IMR-90 (cell line): Measurements from ENCODE around the gene ABCC4. TPM values are rescaled to one million over a fixed set of nuclear protein-coding genes. Genes with fewer than 3 reads are reported as not detected.

Experiments used
- ATAC-seq: fragments of 200-7000 bp; cut with Tn5 transposase; 2 replicates; pipeline ENCODE4 v1.9.1; 2020; ENCODE audit warnings: low read depth, mild to moderate bottlenecking, moderate library complexity
- BruUV-seq: library from RNA; stranded (reverse); fragments of 400-500 nt; replicated peaks from 2 replicates; lab custom pipeline; 2021; lab: Mats Ljungman, UMichigan
- CTCF ChIA-PET: fragments of 300-600 bp; formaldehyde crosslinking; extraction: SDS; loops from one replicate; lab custom pipeline; 2021; ENCODE audit warnings: antibody characterized with exemption; lab: Yijun Ruan, JAX
- POLR2A ChIA-PET: fragments of 300-600 bp; sonication (Branson Sonifier 250); formaldehyde crosslinking; loops from one replicate; lab custom pipeline; 2022; ENCODE audit warnings: antibody characterized with exemption; ENCODE audit not compliant: unreplicated experiment; lab: Charles Lee
- DNase-seq: peaks from one replicate; pipeline ENCODE4 v3.0.0; 2013
- H2AFZ ChIP-seq: replicated peaks from 2 replicates; pipeline ENCODE3; 2013; ENCODE audit warnings: low read length, mild to moderate bottlenecking; ENCODE audit not compliant: poor library complexity
- H2AK5ac ChIP-seq: 2 replicates; pipeline ENCODE4 v1.6.1; 2013; ENCODE audit warnings: low read depth, low read length, inconsistent platforms
- H2AK9ac ChIP-seq: replicated peaks from 2 replicates; pipeline ENCODE3; 2013; ENCODE audit warnings: mild to moderate bottlenecking, low read depth, low read length, moderate library complexity; ENCODE audit not compliant: poor library complexity
- H2BK120ac ChIP-seq: 2 replicates; pipeline ENCODE4 v1.6.1; 2013; ENCODE audit warnings: low read depth, low read length, inconsistent platforms
- H2BK15ac ChIP-seq: 3 replicates; pipeline ENCODE4 v1.6.1; 2013; ENCODE audit warnings: low read depth, low read length, inconsistent platforms
- H2BK20ac ChIP-seq: 2 replicates; pipeline ENCODE4 v1.6.1; 2013; ENCODE audit warnings: low read depth, mild to moderate bottlenecking, inconsistent platforms, low read length, moderate library complexity
- H2BK5ac ChIP-seq: 2 replicates; pipeline ENCODE4 v1.6.1; 2013; ENCODE audit warnings: mild to moderate bottlenecking, low read depth, low read length, inconsistent platforms; ENCODE audit not compliant: poor library complexity, severe bottlenecking
- H3K14ac ChIP-seq: replicated peaks from 2 replicates; pipeline ENCODE4 v1.6.1; 2013; ENCODE audit warnings: low read depth, low read length, inconsistent platforms
- H3K18ac ChIP-seq: 2 replicates; pipeline ENCODE4 v1.6.1; 2013; ENCODE audit warnings: low read depth, low read length, control low read depth
- H3K23ac ChIP-seq: 2 replicates; pipeline ENCODE4 v1.6.1; 2013; ENCODE audit warnings: low read depth, low read length, inconsistent platforms
- H3K27ac ChIP-seq: 2 replicates; pipeline ENCODE4 v1.5.1; 2013; ENCODE audit warnings: mild to moderate bottlenecking, control low read depth, low read length; ENCODE audit not compliant: insufficient read depth
- H3K27me3 ChIP-seq: 2 replicates; pipeline ENCODE4 v1.6.1; 2013; ENCODE audit warnings: low read length; ENCODE audit not compliant: control insufficient read depth, insufficient read depth
- H3K36me3 ChIP-seq: 2 replicates; pipeline ENCODE4 v1.6.1; 2013; ENCODE audit warnings: low read length, mixed read lengths; ENCODE audit not compliant: control insufficient read depth, insufficient read depth
- H3K4ac ChIP-seq: 2 replicates; pipeline ENCODE4 v1.6.1; 2013; ENCODE audit warnings: low read depth, low read length, inconsistent platforms
- H3K4me1 ChIP-seq: 2 replicates; pipeline ENCODE4 v1.6.1; 2013; ENCODE audit warnings: low read length, mixed read lengths; ENCODE audit not compliant: control insufficient read depth, insufficient read depth
- H3K4me2 ChIP-seq: 2 replicates; pipeline ENCODE4 v1.6.1; 2013; ENCODE audit warnings: low read depth, mild to moderate bottlenecking, control low read depth, low read length, moderate library complexity
- H3K4me3 ChIP-seq: 2 replicates; pipeline ENCODE4 v1.5.1; 2013; ENCODE audit warnings: low read depth, mild to moderate bottlenecking, control low read depth, low read length, moderate library complexity; ENCODE audit not compliant: insufficient read depth
- H3K56ac ChIP-seq: 2 replicates; pipeline ENCODE4 v1.6.1; 2013; ENCODE audit warnings: low read length, inconsistent platforms; ENCODE audit not compliant: insufficient read depth; ENCODE audit errors: extremely low read depth
- H3K79me1 ChIP-seq, 2 experiments: 2 replicates each; pipeline ENCODE4 v1.6.1; 2013; ENCODE audit warnings: low read length in 2 of 2, inconsistent platforms in 1 of 2, low read depth in 1 of 2
- H3K9ac ChIP-seq: 2 replicates; pipeline ENCODE4 v1.6.1; 2013; ENCODE audit warnings: low read depth, low read length, control low read depth
- H3K9me1 ChIP-seq: 2 replicates; pipeline ENCODE4 v1.6.1; 2013; ENCODE audit warnings: low read length, inconsistent platforms; ENCODE audit not compliant: insufficient read depth
- H3K9me3 ChIP-seq: 2 replicates; pipeline ENCODE4 v1.6.1; 2013; ENCODE audit warnings: low read length; ENCODE audit not compliant: control insufficient read depth, insufficient read depth
- H4K20me1 ChIP-seq: 2 replicates; pipeline ENCODE4 v1.6.1; 2013; ENCODE audit warnings: low read length, inconsistent platforms; ENCODE audit not compliant: insufficient read depth
- H4K5ac ChIP-seq: 2 replicates; pipeline ENCODE4 v1.6.1; 2013; ENCODE audit warnings: mild to moderate bottlenecking, low read depth, low read length, control low read depth
- H4K8ac ChIP-seq, 2 experiments: 2 replicates each; pipeline ENCODE4 v1.6.1; 2013; ENCODE audit warnings: low read depth in 2 of 2, low read length in 2 of 2, control low read depth in 1 of 2, inconsistent platforms in 1 of 2
- H4K91ac ChIP-seq: 2 replicates; pipeline ENCODE4 v1.6.1; 2013; ENCODE audit warnings: low read depth, low read length, inconsistent platforms; ENCODE audit not compliant: insufficient read depth
- BHLHE40 ChIP-seq: fragments of 150-350 bp; IDR thresholded peaks from 2 replicates; pipeline ENCODE4 v1.6.1; 2016; ENCODE audit warnings: mild to moderate bottlenecking, low read depth, low read length
- CEBPB ChIP-seq: IDR thresholded peaks from 2 replicates; pipeline ENCODE4 v1.6.1; 2012; ENCODE audit warnings: low read depth, low read length, improper control_type of control experiment
- CHD1 ChIP-seq: IDR thresholded peaks from 2 replicates; pipeline ENCODE4 v1.6.1; 2012; ENCODE audit warnings: low read depth, low read length, improper control_type of control experiment
- CTCF ChIP-seq: conservative IDR thresholded peaks from 2 replicates; pipeline ENCODE4 v1.5.1; 2012; ENCODE audit warnings: mild to moderate bottlenecking, low read depth, low read length, improper control_type of control experiment
- ELK1 ChIP-seq: fragments of 150-350 bp; IDR thresholded peaks from 2 replicates; pipeline ENCODE4 v1.6.1; 2016; ENCODE audit warnings: low read depth, mild to moderate bottlenecking, low read length, moderate library complexity, borderline replicate concordance
- FOS ChIP-seq: fragments of 150-350 bp; IDR thresholded peaks from 2 replicates; pipeline ENCODE4 v1.6.1; 2016; ENCODE audit warnings: low read depth, low read length
- MAFK ChIP-seq: IDR thresholded peaks from 2 replicates; pipeline ENCODE4 v1.6.1; 2012; ENCODE audit warnings: low read depth, low read length, improper control_type of control experiment
- MAZ ChIP-seq: IDR thresholded peaks from 2 replicates; pipeline ENCODE4 v1.6.1; 2012; ENCODE audit warnings: low read depth, mild to moderate bottlenecking, low read length, improper control_type of control experiment, moderate library complexity, borderline replicate concordance
- MXI1 ChIP-seq: IDR thresholded peaks from 2 replicates; pipeline ENCODE4 v1.6.1; 2012; ENCODE audit warnings: low read depth, mild to moderate bottlenecking, low read length, moderate library complexity, borderline replicate concordance
- NFE2L2 ChIP-seq: fragments of 150-350 bp; IDR thresholded peaks from 2 replicates; pipeline ENCODE4 v1.6.1; 2016; ENCODE audit warnings: low read depth, mild to moderate bottlenecking, low read length
- POLR2A ChIP-seq: IDR thresholded peaks from 2 replicates; pipeline ENCODE4 v1.6.1; 2012; ENCODE audit warnings: mild to moderate bottlenecking, low read depth, low read length
- RAD21 ChIP-seq: IDR thresholded peaks from 2 replicates; pipeline ENCODE4 v1.6.1; 2012; ENCODE audit warnings: low read length, improper control_type of control experiment
- RCOR1 ChIP-seq: IDR thresholded peaks from 2 replicates; pipeline ENCODE4 v1.6.1; 2012; ENCODE audit warnings: mild to moderate bottlenecking, low read length, improper control_type of control experiment; ENCODE audit not compliant: insufficient replicate concordance
- RFX5 ChIP-seq: IDR thresholded peaks from 2 replicates; pipeline ENCODE4 v1.8.0; 2012; ENCODE audit warnings: low read depth, mild to moderate bottlenecking, low read length, moderate library complexity
- SMC3 ChIP-seq: fragments of 150-350 bp; IDR thresholded peaks from 2 replicates; pipeline ENCODE4 v1.6.1; 2016; ENCODE audit warnings: low read depth, mild to moderate bottlenecking, antibody characterized with exemption, low read length, moderate library complexity
- USF2 ChIP-seq: fragments of 150-350 bp; IDR thresholded peaks from 2 replicates; pipeline ENCODE4 v1.6.1; 2017; ENCODE audit warnings: mild to moderate bottlenecking, antibody characterized with exemption, low read length, low read depth
- WGBS, 2 experiments: methylation state at CpG; one replicate each; pipeline versions ENCODE4 v1.1.5 to v1.1.7; 2013; ENCODE audit warnings: missing lambda C conversion rate in 2 of 2; ENCODE audit not compliant: insufficient read length in 1 of 2; ENCODE audit errors: extremely low coverage in 2 of 2; 5-methylcytosine and 5-hydroxymethylcytosine counted together
- dilution Hi-C: fragments of 300-500 bp; cut with HindIII; formaldehyde crosslinking; loops from one replicate; pipeline ENCODE4 v1.14.3; 2018; ENCODE audit warnings: low sequenced_read_pairs; ENCODE audit not compliant: unreplicated experiment
- in situ Hi-C: fragments of 300-500 bp; cut with MboI; formaldehyde crosslinking; loops from 3 replicates; pipeline ENCODE4 v1.14.3; 2019; ENCODE audit warnings: low sequenced_read_pairs, inconsistent platforms, mixed read lengths
- intact Hi-C: fragments of 100-400 bp; cut with micrococcal nuclease; formaldehyde crosslinking; loops from 2 replicates; pipeline ENCODE4 v1.10.0; 2022
- polyA plus RNA-seq, 3 experiments: library from polyadenylated mRNA; depleted of rRNA; stranded (reverse); fragments of >200 nt; gene quantifications; 2 replicates each; pipeline ENCODE4 v1.2.3, GENCODE V29; 2012; ENCODE audit warnings: low replicate concordance in 1 of 3
- total RNA-seq: library from RNA; depleted of rRNA; stranded (reverse); fragments of >200 nt; gene quantifications from 2 replicates; pipeline ENCODE4 v1.2.3, GENCODE V29; 2012

The ABCC4 gene
- total and polyA plus RNA-seq, 2 of the 4 experiments (the other 2 are of a cell fraction) = 16.6 to 41.4 TPM

- Histone ChIP-seq H3K36me3 (peaks cover 30% of the 10 kb centered on the region), H2AK9ac (no peak overlapping the region), H3K4ac (no peak overlapping the region), H2BK5ac (no peak overlapping the region), H3K56ac (no peak overlapping the region), H3K18ac (no peak overlapping the region), H3K9me1 (peaks cover 32% of the 10 kb centered on the region), H3K9me3 (no peaks in the 10 kb centered on the region), H3K4me3 (no peak overlapping the region), H3K23ac (no peak overlapping the region), H4K8ac (no peak overlapping the region), H2BK20ac (no peak overlapping the region), H2AK5ac (no peak overlapping the region), H3K4me2 (no peak overlapping the region), H2BK15ac (no peak overlapping the region), H3K27ac (no peak overlapping the region), H4K5ac (no peak overlapping the region), H3K27me3 (no peaks in the 10 kb centered on the region), H2AFZ (no peak overlapping the region), H2BK120ac (no peak overlapping the region), H4K20me1 (peaks cover 12% of the 10 kb centered on the region), H3K4me1 (peaks cover 19% of the 10 kb centered on the region), H3K79me1 (peaks cover 62 to 79% of the 10 kb centered on the region in 2 experiments), H4K91ac (no peak overlapping the region), H3K14ac (no peak overlapping the region), H3K9ac (no peak overlapping the region)
- ChIA-PET POLR2A (no interaction called here), CTCF (no interaction called here)
- DNase-seq = no peak
- TF ChIP-seq NFE2L2 (no peak), MAZ (no peak), BHLHE40 (no peak), ELK1 (no peak), CTCF (no peak), RCOR1 (no peak), MAFK (no peak), MXI1 (no peak), CEBPB (no peak), POLR2A (no peak), RFX5 (no peak), SMC3 (no peak), FOS (no peak), CHD1 (no peak), USF2 (no peak), RAD21 (no peak)
- BruUV-seq = no TSS peak
- in situ Hi-C loops (no loop called here), intact Hi-C loops (no loop called here), dilution Hi-C loops (no loop called here)
- WGBS, 2 experiments = no CpG with 5 or more reads among the region's 2 CpGs
- ATAC-seq = no peak
These were observed 67.0 kb downstream of the ABCC4 start for GRCh38 chr13:95234242-95234641.
